HuH-7.5 (cell line): Measurements from ENCODE around the gene TRMT2A.

Experiments used
- DNase-seq: peaks from one replicate; pipeline ENCODE4 v3.0.0; 2011; ENCODE audit warnings: low spot score

The TRMT2A gene

DNA sequence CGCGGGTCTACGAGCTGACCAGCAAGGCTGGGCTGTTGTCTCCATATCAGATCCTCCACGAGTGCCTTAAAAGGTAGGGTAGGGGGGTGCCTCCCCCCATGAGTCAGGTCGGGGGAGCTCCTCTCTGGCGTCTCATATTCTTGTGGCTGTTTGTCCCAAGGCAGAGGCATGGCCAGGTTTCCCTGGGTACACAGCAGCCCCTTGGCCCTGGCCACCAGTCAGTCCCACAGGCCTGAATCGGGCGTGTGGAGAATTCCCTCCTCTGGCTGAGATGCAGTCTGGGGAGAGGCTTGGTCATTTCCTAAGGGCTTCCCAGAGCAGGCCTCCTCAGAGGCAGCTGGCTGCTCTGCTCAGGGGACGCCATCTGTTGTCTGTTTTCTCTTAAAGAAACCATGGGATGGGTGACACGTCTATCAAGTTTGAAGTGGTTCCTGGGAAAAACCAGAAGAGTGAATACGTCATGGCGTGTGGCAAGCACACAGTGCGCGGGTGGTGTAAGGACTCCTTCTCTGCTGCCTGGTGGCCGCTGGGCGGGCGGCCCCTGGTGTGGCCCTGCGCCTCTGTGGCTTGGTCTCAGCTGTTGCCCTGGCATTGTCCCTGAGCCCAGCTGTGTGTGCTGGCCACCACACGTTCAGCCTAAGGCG, 10.7 kb downstream of the TRMT2A start:
- no peak for DNase-seq

DNA sequence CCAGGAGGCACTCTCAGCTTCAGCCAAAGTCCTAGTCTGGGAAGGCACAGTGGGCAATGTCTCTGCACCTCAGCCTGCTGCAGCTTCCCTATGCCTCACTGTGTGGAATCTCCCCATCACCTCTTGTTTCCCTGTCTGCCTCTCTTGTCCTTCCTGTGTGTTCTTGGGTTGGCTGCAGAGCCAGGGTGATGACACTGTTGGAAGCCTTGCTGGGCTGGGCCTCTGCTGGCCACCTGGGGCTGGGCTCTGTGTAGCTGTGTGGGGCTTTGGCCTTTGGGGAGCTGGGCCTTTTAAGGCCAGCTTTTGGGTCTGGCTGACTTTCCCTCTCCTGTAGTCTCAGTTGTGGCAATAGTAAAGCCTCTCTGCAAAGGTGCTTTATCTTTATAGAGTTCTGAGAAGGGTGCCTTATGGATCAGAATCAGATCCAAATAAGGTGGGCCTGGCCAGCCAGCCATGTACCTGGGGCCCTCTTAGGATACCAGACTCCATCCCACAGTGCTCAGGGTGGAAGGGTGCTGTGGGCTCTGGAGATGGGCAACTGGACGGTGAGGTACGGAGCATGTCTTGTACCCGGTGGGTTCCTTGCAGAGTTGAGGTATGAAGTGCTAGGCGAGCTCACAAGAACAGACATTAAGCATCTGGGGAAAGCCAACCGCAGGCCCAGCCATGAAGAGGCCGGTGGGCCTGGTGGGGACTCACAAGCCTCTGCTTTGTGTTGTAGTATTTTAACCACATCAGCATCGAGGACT, 11.4 kb downstream of the TRMT2A start:
- no peak for DNase-seq

DNA sequence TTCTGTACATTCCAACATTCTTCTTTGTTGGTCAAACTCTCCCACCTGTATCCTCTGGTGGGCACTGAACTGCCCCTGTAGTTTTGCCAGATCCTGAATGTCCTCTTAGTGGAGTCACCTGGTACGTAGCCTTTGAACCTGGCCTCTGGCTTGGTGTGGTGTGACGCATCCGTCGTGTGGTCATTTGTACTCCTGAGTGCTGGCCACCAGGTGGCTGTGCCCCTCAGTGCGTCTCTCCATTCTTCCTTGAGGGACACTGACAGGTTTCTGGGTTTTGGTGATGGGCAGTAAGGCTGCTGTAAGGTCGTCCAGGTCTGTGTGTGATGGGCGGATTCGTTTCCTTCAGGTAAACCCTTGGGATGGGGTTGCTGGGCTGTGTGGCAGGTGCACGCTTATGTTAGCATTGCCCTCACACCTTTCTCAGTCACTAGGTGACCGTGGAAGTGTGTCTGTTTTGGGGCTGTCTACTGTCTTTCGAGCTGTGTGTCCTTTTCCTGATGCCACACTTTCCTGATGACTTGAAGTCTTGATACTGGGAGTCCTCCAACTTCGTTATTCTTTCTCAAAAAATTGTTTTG, 14.7 kb downstream of the TRMT2A start:
- DNase-seq: no peak

DNA sequence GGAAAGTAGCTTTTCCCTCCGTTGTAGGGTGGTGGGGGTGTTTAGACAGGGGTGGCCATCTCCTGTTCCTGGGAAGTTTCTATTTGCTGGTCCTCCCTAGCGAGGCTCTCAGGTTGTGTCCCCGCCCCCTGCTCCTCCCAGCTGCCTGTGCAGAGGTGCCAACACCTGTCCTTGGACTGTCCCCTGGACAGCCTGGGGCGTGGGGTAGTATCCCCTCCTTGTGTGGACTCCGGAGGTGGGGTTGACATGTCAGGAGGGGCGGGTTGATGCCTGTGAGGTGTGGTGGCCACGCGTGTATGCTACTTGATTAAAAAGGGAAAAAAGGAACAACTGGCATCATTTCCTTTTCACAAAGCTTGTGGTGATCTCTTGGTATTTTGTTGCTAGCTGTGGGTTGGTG, 15.4 kb downstream of the TRMT2A start:
- DNase-seq: no peak

DNA sequence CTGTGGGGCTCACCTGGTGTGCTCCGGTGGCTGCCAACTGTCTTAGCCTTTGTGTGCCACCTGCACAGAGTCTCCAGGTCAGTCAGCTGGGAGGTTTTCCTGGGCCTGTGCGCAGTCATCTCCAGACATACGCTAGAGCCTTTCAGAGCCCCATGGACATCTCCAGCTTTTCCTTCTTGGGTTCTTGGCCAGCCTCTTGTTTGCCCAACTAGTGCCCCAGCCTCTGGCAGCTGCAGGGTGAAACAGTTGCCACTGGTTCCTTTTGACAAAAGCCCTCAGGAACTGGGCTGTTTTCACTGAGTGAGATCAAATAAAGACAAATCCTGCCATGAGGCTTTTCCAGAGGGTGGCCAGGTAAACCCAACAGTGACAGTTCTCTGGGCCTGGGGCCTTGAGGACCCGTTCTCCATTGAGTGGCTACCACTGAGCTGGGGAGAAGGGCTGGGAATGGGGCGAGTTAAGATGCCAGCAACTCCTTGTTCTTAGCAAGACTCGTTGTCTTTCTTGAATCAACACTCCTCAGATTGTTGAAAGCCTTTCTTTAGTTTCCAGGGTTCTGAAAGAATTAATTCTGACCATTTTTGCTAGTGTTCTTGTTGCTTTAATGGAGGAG, 17.8 kb downstream of the TRMT2A start:
- no peak for DNase-seq

DNA sequence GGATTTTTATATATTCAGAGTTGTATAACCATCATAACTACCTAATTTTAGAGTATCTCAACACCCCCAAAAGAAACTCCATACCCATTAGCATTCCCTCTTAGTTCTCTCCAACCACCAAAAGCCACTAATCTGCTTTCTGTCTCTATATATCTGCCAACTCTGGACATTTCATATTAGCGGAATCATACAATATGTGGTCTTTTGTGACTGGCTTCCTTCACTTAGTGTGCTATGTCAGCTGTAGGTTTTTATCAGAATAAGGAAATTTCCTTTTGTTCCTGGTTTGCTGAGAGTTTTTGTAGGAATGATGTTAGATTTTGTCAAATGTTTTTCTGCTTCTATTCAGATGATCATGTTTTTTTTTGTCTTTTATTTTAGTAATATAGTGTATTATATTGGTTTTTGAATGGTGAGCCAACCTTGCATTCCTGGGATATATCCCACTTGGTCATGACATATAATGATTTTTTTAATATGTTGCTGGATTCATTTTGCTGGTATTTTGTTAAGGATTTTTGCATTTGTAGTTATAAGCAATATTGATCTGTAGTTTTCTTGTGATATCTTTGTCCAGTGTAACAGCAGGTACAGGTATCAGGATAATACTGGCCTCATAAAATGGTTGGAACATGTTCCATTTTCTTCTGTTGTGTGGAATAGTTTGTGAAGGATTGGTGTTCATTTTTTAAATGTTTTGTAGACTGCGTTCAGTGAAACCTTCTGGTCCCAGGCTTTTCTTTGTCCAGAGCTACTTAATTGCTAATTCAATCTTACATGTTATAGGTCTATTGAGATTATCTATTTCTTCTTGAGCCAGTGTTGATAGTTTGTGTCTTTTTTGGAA, 20.2 kb downstream of the TRMT2A start:
- DNase-seq: no peak

DNA sequence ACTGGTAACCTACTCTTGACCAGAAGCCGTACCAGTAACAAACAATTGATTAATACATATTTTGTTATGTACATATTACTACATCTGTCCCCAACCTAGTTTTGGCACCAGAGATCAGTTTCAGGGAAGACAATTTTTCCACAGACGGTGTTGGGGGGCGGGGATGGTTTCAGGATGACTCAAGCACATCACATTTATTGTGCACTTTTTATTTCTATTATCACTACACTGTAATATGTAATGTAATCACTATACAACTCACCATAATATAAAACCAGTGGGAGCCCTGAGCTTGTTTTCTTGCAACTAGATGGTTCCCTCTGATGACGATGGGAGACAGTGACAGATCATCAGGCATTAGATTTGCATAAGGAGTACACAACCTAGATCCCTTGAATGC, 21.5 kb downstream of the TRMT2A start:
- no peak for DNase-seq

DNA sequence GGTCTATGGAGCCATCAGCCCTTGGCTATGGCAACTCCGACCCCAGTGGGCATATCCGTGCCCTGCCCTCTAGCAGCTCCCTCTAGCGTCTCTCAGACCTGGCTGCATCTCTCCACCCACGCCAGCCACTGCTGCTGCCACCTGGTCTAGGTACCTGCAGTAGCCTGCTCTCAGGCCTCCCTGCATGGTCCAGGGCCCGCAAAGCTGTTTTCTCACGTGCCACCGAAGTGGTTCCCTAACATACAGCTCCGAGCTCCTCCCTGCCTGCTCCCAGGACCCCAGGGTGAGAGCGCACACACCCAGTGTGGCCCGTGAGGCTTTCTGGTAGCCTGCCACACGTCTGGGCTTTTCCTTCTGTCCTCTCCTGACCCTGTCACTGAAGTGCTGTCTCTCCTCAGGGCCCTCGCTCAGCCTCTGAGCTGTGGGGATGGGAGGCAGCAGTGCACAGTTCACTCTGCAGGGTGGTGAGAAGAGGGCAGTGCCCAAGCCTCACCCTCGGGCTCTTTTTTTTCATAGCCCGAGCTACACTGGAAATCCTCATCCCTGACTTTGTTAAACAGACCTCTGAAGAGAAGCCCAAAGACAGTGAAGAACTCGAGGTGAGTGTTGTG, 22.7 kb downstream of the TRMT2A start:
- no peak for DNase-seq

DNA sequence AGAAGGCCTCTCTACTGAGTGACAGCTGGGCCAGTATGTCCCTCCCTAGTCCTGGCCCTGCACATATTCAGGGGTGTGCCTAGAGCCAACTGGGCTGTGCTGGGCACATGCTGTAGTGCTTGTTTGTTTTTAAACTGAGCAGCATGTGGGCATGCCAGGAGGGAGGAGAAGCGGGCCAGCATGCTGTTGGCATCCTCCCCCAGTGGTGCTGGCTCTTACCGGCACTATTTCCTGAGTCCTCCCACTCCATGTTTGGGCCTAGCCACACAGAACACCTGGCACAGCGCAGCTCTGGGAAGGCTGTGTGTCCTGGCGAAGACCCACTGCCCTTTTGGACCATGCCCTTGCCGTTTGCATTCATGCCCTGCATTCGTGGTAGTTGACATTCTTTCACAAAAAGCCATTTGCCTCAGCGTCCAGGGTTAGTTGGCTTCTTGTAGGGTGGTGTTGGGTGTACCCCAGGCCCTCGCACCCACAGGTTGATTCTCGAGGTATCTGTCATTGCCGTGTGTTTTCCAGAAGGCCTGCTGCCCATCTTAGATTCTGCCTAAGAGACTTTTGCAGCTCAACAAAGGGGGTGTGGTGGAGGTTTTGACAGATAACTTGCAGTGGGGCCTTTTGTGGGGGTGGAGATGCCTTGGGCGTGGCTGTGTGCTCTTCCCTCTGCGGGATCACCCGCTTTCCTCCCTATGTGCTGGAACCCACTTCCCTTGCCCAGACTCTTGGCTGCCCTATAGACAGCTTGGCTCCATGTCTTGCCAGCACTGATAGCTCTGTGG, 23.4 kb downstream of the TRMT2A start:
- no peak for DNase-seq

DNA sequence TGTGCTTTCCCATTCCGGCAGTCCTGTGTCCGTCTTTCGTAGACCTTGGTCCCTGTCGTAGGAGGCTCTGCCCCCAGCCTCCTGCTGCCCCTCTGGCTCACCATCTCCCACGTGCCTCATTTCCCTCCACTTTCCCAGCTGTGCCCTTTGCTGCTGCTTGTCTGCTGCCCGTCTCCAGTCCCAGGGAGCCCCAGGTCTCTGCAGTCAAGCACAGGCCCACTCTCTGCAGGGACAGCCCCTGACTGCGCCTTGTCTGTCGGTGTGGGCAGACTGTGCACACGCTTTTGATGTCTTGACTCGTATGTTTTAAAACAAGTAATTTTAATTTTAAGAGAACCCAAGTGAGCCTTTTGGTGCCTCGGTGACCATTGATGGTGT, 24.6 kb downstream of the TRMT2A start:
- DNase-seq: no peak

DNA sequence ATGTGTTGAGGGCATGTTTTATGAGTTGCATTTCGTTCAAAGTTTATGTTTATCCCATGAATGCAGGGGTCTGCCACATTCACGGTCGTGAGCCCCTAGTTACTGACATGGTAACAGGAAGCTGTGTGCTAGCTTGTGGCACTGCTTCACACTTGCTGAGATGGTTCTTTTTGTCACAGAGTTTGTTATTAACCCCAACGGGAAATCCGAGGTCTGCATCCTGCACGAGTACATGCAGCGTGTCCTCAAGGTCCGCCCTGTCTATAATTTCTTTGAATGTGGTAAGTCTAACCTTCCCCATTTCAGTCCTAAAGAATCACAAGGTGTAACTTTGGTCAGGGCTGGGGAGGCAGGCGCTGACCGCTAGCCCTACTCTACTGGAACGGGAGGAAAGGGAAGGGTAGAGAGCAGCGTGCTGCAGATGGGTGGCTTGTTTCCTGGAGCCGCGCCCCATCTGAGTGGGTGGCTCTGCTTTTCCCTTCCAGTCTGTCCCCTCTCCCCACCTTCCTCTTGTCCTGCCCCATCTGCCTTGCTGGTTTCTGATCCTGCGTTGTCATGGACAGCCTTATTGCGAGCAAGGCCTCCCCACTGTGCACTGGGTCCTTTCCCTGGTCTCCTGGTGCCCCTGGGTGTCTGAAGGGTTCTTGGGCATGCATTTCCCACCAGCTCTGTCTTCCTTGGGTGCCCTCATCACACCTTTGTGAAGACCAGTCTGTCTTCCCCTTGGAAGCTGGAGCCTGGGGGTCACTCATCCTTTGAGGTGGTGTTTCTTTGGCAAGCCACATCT, 25.1 kb downstream of the TRMT2A start:
- no peak for DNase-seq

DNA sequence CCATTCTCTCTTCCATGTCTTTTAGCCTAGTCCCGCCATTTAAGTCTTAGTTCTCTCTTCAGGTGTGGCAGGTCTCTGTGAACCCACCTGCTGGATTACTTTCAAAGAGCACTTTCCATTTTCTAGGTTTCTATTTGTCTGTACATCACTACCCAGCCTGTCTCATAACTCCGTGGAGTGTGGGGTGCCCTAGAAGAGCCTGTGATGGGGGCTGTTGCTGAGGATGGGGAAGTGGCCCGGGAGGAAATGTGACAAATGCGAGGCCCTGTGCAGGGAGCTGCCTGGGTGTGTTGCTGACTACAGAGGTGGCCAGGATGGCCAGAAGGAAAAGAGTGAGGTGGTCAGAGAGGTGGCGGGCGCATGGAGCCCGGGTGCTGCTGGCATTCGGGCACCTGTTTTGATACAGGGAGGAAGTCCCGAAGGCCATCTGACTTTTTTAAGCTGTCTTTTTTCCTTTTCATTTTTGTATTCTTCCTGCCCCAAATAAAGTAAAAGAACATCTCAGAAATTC, 26.2 kb downstream of the TRMT2A start:
- DNase-seq: no peak

DNA sequence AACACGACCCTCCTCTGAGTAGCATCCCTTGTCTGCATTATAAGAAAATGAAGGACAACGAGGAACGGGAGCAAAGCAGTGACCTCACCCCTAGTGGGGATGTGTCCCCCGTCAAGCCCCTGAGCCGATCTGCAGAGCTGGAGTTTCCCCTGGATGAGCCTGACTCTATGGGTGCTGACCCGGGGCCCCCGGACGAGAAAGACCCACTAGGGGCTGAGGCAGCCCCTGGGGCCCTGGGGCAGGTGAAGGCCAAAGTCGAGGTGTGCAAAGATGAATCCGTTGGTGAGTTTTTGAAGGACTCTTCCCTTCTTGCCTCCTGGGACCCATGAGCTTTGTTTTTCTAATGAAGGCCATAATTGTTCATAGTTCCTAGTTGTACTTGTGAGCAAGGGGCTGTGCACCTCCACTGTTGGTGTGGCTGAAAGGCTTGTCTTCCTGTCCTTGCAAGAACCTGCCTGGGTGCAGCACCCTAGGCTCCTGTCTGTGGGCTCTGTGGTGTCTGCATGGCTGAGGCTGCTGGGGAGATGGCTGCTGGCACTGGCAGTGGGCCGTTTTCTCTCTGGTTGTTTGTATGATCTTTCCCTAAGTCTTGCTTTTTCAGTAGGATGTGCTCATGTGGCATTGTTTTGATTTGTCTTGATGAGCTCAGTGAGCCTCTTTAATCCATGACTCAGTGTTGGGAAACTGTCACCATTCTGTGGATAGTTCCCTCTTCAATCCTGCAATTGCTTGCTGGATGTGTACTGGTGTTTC, 26.9 kb downstream of the TRMT2A start:
- no peak for DNase-seq

DNA sequence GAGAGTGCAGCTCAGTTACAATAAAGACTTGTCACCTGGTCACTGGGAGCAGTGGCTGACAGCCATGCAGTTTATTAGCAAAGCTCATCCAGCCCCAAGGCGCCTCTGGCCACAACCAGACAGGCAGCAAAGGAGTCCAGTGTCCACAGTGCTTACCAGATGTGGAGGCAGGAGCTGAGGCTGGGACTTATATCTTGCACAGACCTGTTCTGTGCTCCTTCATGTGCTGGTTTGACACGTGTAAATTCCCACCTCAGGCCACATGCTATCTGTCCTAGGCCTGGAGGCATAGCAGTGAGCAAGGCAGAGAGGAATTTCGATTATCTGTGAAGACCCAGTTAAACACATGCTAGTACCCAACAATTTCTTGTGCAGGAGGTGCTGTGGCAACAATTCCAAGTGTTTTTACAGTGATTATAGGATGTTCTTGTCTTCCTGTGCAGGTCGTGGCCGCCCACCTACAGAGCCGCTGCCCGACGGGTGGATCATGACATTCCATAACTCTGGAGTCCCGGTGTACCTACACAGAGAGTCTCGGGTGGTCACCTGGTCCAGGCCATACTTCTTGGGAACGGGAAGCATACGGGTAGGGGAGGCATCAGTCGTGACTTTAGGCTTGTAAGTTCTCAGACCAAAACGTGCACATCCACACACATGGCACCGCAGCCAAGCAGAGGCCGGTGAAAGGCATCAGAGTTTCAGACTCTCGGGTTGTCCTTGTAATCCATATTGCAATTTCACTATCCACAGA, 27.6 kb downstream of the TRMT2A start:
- DNase-seq: no peak

DNA sequence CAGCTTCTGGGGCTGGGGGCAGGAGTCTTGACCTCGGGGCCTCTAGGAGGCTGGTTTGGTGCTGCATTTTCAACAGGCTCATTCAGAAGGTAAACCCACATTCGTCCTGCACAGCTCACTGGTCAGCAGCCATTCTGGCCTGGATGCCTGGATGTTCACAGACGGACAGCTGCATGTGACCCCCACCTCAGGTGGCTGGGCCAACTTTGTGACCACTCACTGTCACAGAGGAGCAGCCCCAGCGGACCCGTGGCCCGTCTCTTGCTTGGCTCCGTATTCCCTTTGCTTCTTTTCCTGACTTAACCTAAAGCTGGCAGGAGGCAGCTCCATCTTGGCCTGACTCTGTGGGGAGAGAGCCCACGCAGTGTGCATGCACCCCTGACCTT, 28.8 kb downstream of the TRMT2A start:
- DNase-seq: no peak

DNA sequence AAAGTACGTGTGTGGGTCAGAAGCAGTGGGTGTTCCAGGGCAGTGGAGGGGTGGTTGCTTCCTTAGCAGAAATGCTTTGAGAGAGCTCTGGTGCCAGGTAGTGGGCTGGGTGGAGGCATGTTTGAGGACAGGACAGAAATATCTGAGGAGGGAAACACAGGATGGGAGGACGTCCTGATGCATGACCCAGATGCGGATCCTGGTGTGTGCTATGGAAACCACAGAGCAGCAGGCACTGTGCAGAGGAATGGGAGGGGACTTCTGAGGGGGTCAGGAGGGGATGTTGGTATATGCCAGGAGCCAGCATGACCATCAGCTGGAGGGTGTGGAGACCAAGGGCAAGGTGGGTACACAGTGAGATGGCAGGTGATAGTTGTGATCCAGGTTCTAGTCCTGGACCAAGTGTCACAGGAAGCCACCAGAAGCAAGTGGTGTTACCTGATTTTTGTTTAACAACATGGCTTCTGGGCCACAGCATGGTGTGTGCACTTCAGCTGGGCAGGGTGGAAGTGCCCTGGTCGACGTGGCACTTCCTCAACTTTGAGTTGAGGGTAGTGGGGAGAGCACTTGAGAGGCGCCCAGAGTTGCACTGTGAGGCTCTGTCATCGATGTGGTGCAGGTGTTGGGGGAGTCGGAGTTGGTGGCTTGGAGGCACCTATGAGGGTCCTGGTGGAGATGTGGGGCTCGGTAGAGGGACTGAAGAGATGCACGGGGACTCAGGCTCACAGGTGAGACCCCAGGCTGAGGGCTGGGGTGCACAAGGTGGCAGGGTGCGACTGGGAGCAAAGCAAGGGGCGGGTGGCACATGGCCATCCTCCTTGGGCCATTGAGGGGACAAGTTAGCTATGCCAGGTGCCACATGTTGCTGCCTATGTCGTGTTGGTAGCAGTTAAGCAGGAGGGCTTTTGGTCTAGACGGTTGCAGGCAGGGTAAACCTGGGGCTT, 29.4 kb downstream of the TRMT2A start:
- no peak for DNase-seq

DNA sequence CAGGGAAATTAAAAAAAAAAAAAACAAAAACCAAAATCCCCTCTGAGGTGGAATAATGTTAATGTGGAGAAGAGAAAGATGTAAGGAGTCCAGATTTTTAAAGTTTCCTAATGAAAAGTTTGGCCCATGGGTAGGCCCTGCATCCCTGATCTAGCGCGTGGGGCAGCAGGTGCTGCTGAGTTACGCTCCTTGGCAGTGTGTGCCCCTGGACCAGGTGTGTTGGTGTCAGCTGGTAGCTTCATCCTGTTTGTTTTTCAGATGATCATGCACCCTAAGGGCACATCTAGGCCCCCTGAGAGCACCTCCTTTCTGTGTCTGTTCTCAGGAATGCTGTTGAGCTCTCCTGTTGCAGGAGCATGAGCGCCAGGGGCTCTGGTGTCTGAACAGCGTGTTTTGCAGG, 30.3 kb downstream of the TRMT2A start:
- no peak for DNase-seq
